ENCODE data around the gene TMEM164. TPM values are rescaled to one million over a fixed set of nuclear protein-coding genes. Genes with fewer than 3 reads are reported as not detected.

TMEM164 gene
- total and polyA plus RNA-seq, 2 experiments from 2014 or later, result 3.4 to 17.2 TPM

DNA sequence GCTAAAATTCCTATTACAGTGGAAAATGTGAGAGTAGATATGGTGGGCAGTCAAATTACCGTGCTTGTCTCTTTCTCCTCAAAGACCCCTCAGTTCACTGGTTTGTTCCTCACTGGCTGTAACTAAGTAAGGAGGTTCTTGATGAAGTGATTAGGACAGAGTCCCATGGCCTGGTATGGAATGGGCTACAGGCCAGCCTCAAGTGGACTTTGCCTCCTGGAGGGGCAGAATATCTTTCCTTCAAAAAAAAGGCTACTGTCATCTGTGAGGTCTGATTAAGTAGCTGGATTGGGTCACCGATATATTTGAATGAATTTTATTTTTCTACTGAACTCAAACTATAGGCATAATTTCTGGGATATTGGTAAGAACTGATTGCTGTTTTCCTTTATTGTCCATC is 38.5 kb upstream of the TMEM164 start:
- Histone ChIP-seq H3K27ac (ENCODE audit: low read depth) (no peak overlapping the region), H3K9me2 (ENCODE audit: insufficient read depth) (no peaks in the 10 kb centered on the region), H4K20me1 (replicated peaks; ENCODE audit: insufficient read depth) (no peaks in the 10 kb centered on the region), H3K4me1 (ENCODE audit: insufficient read depth) (no peaks in the 10 kb centered on the region), H3K4me2 (no peak overlapping the region), H3K4me3 (no peak overlapping the region), H3K27me3 (ENCODE audit: insufficient read depth) (no peaks in the 10 kb centered on the region), H2AFZ (no peak overlapping the region), H3F3A (replicated peaks; ENCODE audit: low read depth) (no peaks in the 10 kb centered on the region), H3K36me3 (ENCODE audit: insufficient read depth) (no peaks in the 10 kb centered on the region), H3K79me2 (replicated peaks; ENCODE audit: insufficient read depth) (no peaks in the 10 kb centered on the region)
- no peaks in the 10 kb centered on the region for H3K36me3 Mint-ChIP-seq (ENCODE audit: low read depth)
- H3K27me3 Mint-ChIP-seq (ENCODE audit: insufficient read depth, low read depth, poor library complexity), result no peaks in the 10 kb centered on the region
- no peaks in the 10 kb centered on the region for H3K9me3 Mint-ChIP-seq
- H3K27ac Mint-ChIP-seq, result no peak overlapping the region
- no peak overlapping the region for H3K4me3 Mint-ChIP-seq
- H3K4me1 Mint-ChIP-seq, result no peaks in the 10 kb centered on the region
- ATAC-seq, result no peak
- no peak for DNase-seq (ENCODE audit: low spot score)
- TF ChIP-seq ZNF114 (CRISPR knock-in tag; IDR thresholded peaks at IDR 0.05) (no peak), JUNB (IDR thresholded peaks at IDR 0.05; ENCODE audit: unreplicated experiment) (no peak), EZH2 (IDR thresholded peaks at IDR 0.05; ENCODE audit: low read depth, unreplicated experiment) (no peak), STAT1 (IDR thresholded peaks at IDR 0.05; ENCODE audit: unreplicated experiment) (no peak), NANOG (IDR thresholded peaks at IDR 0.05; ENCODE audit: borderline replicate concordance) (no peak)
- TF ChIP-seq, protein P1, sequence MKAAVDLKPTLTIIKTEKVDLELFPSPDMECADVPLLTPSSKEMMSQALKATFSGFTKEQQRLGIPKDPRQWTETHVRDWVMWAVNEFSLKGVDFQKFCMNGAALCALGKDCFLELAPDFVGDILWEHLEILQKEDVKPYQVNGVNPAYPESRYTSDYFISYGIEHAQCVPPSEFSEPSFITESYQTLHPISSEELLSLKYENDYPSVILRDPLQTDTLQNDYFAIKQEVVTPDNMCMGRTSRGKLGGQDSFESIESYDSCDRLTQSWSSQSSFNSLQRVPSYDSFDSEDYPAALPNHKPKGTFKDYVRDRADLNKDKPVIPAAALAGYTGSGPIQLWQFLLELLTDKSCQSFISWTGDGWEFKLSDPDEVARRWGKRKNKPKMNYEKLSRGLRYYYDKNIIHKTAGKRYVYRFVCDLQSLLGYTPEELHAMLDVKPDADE (IDR thresholded peaks at IDR 0.05), result no peak
- TF ChIP-seq, protein P2, sequence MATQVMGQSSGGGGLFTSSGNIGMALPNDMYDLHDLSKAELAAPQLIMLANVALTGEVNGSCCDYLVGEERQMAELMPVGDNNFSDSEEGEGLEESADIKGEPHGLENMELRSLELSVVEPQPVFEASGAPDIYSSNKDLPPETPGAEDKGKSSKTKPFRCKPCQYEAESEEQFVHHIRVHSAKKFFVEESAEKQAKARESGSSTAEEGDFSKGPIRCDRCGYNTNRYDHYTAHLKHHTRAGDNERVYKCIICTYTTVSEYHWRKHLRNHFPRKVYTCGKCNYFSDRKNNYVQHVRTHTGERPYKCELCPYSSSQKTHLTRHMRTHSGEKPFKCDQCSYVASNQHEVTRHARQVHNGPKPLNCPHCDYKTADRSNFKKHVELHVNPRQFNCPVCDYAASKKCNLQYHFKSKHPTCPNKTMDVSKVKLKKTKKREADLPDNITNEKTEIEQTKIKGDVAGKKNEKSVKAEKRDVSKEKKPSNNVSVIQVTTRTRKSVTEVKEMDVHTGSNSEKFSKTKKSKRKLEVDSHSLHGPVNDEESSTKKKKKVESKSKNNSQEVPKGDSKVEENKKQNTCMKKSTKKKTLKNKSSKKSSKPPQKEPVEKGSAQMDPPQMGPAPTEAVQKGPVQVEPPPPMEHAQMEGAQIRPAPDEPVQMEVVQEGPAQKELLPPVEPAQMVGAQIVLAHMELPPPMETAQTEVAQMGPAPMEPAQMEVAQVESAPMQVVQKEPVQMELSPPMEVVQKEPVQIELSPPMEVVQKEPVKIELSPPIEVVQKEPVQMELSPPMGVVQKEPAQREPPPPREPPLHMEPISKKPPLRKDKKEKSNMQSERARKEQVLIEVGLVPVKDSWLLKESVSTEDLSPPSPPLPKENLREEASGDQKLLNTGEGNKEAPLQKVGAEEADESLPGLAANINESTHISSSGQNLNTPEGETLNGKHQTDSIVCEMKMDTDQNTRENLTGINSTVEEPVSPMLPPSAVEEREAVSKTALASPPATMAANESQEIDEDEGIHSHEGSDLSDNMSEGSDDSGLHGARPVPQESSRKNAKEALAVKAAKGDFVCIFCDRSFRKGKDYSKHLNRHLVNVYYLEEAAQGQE (IDR thresholded peaks at IDR 0.05; ENCODE audit: unreplicated experiment), result no peak
- TF ChIP-seq, protein P3, sequence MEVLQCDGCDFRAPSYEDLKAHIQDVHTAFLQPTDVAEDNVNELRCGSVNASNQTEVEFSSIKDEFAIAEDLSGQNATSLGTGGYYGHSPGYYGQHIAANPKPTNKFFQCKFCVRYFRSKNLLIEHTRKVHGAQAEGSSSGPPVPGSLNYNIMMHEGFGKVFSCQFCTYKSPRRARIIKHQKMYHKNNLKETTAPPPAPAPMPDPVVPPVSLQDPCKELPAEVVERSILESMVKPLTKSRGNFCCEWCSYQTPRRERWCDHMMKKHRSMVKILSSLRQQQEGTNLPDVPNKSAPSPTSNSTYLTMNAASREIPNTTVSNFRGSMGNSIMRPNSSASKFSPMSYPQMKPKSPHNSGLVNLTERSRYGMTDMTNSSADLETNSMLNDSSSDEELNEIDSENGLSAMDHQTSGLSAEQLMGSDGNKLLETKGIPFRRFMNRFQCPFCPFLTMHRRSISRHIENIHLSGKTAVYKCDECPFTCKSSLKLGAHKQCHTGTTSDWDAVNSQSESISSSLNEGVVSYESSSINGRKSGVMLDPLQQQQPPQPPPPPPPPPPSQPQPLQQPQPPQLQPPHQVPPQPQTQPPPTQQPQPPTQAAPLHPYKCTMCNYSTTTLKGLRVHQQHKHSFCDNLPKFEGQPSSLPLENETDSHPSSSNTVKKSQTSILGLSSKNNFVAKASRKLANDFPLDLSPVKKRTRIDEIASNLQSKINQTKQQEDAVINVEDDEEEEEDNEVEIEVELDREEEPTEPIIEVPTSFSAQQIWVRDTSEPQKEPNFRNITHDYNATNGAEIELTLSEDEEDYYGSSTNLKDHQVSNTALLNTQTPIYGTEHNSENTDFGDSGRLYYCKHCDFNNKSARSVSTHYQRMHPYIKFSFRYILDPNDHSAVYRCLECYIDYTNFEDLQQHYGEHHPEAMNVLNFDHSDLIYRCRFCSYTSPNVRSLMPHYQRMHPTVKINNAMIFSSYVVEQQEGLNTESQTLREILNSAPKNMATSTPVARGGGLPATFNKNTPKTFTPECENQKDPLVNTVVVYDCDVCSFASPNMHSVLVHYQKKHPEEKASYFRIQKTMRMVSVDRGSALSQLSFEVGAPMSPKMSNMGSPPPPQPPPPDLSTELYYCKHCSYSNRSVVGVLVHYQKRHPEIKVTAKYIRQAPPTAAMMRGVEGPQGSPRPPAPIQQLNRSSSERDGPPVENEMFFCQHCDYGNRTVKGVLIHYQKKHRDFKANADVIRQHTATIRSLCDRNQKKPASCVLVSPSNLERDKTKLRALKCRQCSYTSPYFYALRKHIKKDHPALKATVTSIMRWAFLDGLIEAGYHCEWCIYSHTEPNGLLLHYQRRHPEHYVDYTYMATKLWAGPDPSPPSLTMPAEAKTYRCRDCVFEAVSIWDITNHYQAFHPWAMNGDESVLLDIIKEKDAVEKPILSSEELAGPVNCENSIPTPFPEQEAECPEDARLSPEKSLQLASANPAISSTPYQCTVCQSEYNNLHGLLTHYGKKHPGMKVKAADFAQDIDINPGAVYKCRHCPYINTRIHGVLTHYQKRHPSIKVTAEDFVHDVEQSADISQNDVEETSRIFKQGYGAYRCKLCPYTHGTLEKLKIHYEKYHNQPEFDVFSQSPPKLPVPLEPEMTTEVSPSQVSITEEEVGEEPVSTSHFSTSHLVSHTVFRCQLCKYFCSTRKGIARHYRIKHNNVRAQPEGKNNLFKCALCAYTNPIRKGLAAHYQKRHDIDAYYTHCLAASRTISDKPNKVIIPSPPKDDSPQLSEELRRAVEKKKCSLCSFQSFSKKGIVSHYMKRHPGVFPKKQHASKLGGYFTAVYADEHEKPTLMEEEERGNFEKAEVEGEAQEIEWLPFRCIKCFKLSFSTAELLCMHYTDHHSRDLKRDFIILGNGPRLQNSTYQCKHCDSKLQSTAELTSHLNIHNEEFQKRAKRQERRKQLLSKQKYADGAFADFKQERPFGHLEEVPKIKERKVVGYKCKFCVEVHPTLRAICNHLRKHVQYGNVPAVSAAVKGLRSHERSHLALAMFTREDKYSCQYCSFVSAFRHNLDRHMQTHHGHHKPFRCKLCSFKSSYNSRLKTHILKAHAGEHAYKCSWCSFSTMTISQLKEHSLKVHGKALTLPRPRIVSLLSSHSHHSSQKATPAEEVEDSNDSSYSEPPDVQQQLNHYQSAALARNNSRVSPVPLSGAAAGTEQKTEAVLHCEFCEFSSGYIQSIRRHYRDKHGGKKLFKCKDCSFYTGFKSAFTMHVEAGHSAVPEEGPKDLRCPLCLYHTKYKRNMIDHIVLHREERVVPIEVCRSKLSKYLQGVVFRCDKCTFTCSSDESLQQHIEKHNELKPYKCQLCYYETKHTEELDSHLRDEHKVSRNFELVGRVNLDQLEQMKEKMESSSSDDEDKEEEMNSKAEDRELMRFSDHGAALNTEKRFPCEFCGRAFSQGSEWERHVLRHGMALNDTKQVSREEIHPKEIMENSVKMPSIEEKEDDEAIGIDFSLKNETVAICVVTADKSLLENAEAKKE (CRISPR knock-in tag; IDR thresholded peaks at IDR 0.05), result no peak
- TF ChIP-seq, protein P4, sequence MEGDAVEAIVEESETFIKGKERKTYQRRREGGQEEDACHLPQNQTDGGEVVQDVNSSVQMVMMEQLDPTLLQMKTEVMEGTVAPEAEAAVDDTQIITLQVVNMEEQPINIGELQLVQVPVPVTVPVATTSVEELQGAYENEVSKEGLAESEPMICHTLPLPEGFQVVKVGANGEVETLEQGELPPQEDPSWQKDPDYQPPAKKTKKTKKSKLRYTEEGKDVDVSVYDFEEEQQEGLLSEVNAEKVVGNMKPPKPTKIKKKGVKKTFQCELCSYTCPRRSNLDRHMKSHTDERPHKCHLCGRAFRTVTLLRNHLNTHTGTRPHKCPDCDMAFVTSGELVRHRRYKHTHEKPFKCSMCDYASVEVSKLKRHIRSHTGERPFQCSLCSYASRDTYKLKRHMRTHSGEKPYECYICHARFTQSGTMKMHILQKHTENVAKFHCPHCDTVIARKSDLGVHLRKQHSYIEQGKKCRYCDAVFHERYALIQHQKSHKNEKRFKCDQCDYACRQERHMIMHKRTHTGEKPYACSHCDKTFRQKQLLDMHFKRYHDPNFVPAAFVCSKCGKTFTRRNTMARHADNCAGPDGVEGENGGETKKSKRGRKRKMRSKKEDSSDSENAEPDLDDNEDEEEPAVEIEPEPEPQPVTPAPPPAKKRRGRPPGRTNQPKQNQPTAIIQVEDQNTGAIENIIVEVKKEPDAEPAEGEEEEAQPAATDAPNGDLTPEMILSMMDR (conservative IDR thresholded peaks at IDR 0.05; ENCODE audit: low read depth in 2 of 2), result no peak
